C4-2B (cell line): ENCODE results near the gene CNTNAP5.

ENCODE experiments used
- H3K27ac ChIP-seq: fragments of 450-650 bp; 2 replicates; pipeline ENCODE4 v1.5.1; 2017
- ZFX ChIP-seq: fragments of 450-650 bp; IDR thresholded peaks from 2 replicates; pipeline ENCODE4 v1.6.1; 2017
- TF ChIP-seq, protein P1 (sequence below): fragments of 450-650 bp; conservative IDR thresholded peaks from 2 replicates; pipeline ENCODE4 v1.5.1; 2017; ENCODE audit warnings: mild to moderate bottlenecking

The CNTNAP5 gene

DNA sequence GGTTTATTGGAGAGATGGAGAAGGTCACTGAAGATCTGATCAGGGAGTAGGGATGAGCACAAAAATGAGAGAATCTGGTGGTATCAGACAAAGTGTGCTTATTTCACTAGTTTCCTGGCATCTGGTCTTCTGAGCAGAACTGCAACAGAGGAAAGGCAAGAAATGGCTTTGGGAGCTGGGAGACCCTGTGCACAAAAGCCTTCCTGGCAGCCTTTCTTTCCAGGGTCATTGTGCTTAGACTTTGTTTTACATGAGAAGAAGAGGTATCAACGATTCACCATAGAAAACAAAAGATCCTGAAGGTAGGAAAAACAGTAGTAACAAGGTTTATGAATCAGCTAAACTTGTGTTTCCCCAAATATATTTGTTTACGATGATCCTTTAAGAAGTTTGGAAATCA is 162.9 kb downstream of the CNTNAP5 start:
- TF ChIP-seq, protein P1, sequence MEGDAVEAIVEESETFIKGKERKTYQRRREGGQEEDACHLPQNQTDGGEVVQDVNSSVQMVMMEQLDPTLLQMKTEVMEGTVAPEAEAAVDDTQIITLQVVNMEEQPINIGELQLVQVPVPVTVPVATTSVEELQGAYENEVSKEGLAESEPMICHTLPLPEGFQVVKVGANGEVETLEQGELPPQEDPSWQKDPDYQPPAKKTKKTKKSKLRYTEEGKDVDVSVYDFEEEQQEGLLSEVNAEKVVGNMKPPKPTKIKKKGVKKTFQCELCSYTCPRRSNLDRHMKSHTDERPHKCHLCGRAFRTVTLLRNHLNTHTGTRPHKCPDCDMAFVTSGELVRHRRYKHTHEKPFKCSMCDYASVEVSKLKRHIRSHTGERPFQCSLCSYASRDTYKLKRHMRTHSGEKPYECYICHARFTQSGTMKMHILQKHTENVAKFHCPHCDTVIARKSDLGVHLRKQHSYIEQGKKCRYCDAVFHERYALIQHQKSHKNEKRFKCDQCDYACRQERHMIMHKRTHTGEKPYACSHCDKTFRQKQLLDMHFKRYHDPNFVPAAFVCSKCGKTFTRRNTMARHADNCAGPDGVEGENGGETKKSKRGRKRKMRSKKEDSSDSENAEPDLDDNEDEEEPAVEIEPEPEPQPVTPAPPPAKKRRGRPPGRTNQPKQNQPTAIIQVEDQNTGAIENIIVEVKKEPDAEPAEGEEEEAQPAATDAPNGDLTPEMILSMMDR, result no peak
- TF ChIP-seq ZFX, result no peak
- H3K27ac ChIP-seq, result no peak overlapping the region

DNA sequence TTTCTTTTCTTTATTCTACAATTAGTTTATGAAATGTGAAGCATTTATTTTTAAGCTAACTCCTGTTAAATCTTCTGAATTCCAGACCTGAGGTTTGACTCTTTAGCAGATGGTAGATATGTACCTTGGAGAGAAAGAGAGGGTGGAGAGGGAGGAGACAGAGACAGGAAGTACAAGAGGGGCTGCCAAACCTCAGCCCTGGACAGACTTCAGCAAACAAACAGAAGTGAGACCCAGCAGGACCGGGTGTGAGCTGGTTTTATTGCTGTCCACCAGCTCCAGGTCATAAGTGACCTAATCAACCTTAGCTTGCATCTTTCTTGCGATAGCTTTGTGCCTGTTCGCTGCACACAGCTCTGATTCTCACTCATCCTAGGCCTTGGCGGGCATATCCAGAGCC is 168.6 kb downstream of the CNTNAP5 start:
- peak overlapping the region; percentile 39 for H3K27ac ChIP-seq
- TF ChIP-seq, protein P1, result no peak
- TF ChIP-seq ZFX, result no peak

DNA sequence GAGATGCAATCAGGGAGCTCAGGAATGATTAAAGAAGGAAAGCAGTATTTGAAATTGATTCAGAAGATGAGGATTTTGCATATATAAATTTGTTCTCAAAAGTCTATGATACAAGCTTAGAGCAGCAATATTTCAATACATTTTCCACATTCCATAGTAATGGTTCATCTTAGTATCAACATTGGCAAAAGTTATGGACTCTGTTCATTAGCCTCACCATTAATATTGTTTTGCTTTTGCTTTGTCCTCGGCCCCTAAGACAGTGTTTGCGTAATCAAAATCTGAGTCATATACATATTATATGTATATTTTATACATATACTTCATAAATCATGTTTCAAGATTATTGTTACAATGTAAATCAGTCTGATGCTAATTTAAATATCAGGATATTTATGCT is 176.6 kb downstream of the CNTNAP5 start:
- no peak for TF ChIP-seq ZFX
- TF ChIP-seq, protein P1, result no peak

DNA sequence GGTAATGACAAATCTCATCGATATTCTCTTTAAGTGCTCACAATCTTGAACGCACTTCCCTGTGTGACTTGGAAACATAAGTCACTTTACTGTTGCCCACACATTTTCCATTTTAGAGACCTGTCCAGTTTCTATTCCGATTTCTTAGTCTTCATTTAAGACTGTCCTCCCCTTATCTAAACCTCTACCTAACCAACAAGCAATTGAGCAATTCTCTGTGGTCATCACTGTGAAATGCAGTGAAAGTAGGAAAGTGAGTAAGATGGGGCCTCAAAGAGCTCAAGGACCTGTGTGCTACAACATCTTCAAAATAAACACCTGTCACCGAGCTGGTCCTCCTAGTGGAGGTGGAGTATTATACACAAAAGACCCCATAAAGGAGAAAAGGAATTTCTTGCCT is 184.4 kb downstream of the CNTNAP5 start:
- H3K27ac ChIP-seq, result no peak overlapping the region
- TF ChIP-seq, protein P1, result no peak
- TF ChIP-seq ZFX, result no peak

More for the DNA sequence above, 176.6 kb downstream of the CNTNAP5 start:
- H3K27ac ChIP-seq, result no peak overlapping the region

DNA sequence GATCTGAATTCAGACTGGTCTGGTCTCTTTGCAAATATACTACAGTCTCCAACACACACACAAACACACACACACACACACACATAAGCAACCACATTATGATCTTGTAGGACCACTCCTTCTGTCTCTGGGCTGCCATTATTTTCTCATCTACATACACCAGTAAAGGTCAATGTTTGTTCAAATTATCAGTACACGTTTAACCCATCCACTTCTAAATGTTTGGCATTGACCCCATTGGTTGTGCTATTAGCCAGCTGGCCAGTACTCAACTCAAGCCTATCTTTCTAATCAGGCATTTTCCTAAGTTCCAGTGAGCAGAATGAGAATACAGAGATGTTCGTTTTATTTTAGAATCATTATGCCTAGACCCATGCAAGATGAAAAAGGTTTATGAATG is 186.4 kb downstream of the CNTNAP5 start:
- TF ChIP-seq ZFX, result no peak
- TF ChIP-seq, protein P1, result no peak
- no peak overlapping the region for H3K27ac ChIP-seq

DNA sequence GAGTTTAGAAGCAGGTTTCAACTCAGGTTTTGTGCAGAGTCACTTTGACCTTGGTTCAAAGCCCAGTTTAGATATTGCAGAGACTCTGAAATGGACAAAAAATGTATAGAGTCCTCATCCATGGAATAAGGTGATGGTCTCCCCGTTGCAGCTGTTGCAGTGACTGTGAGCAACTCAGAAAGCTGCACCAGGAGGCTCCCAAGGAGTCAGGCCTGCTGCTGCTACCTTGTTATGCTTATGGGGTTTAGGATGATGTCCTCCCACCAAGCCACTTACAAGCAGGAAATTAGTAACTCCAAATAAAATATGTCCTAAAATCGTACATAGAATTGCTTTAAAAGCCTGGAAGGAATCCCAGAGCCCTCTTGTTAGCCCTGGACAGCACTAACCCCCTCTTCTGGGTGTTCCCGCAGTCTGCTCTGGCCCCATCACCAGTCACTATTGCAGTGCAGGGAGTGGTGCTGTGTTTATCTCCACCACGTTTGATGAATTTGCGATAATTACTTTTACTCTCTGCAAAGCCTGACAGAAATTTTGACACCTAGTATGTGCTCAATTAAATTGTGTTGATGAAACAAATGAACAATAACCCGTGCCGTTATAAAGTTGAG is 189.0 kb downstream of the CNTNAP5 start:
- no peak for TF ChIP-seq ZFX
- TF ChIP-seq, protein P1, result no peak
- H3K27ac ChIP-seq, result no peak overlapping the region

DNA sequence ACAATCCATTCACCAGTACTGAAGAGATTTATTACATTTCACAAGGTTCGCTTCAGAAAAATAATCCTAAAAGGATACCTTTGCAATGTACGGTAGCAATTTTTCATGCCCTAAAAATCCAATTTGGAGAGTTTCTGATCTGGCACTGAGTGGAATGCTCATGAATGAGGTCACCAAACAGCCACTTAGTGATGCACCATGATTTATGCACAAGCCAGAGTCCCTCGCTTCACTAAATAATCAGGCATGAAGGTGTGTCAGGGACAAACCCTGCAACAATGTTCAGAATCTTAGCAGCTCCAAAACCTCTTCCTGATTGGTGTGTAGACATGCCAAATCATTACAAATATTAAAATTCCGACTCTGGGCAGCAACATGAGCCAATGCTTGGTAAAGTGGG is 221.1 kb downstream of the CNTNAP5 start:
- TF ChIP-seq, protein P1, result no peak
- no peak for TF ChIP-seq ZFX
- H3K27ac ChIP-seq, result no peak overlapping the region
